ENCODE measurements around the gene RAPGEF1. TPM values are rescaled to one million over a fixed set of nuclear protein-coding genes. Genes with fewer than 3 reads are reported as not detected.

The RAPGEF1 gene
- total and polyA plus RNA-seq, 2 experiments from 2014 or later, result 9.9 to 82.8 TPM

GRCh38 chr9:131781069-131781468, 41.2 kb upstream of the RAPGEF1 start:
- Histone ChIP-seq H3K36me3 (ENCODE audit: insufficient read depth) (no peaks in the 10 kb centered on the region), H3K4me1 (ENCODE audit: insufficient read depth) (no peaks in the 10 kb centered on the region), H4K20me1 (replicated peaks; ENCODE audit: insufficient read depth) (no peaks in the 10 kb centered on the region), H3F3A (replicated peaks; ENCODE audit: low read depth) (no peaks in the 10 kb centered on the region), H3K79me2 (replicated peaks; ENCODE audit: insufficient read depth) (no peaks in the 10 kb centered on the region), H3K9me2 (ENCODE audit: insufficient read depth) (no peaks in the 10 kb centered on the region), H3K4me3 (no peak overlapping the region), H2AFZ (no peak overlapping the region), H3K27ac (ENCODE audit: low read depth) (no peak overlapping the region), H3K4me2 (no peak overlapping the region), H3K27me3 (ENCODE audit: insufficient read depth) (no peaks in the 10 kb centered on the region)
- DNase-seq (ENCODE audit: low spot score) (no peak), ATAC-seq (no peak)
- H3K27me3 Mint-ChIP-seq (ENCODE audit: insufficient read depth, low read depth, poor library complexity), result no peaks in the 10 kb centered on the region
- no peaks in the 10 kb centered on the region for H3K4me1 Mint-ChIP-seq
- H3K9me3 Mint-ChIP-seq, result peaks cover 7% of the 10 kb centered on the region
- H3K4me3 Mint-ChIP-seq, result no peak overlapping the region
- no peaks in the 10 kb centered on the region for H3K36me3 Mint-ChIP-seq (ENCODE audit: low read depth)
- TF ChIP-seq JUNB (IDR thresholded peaks at IDR 0.05; ENCODE audit: unreplicated experiment) (no peak), EZH2phosphoT487 (IDR thresholded peaks at IDR 0.05; ENCODE audit: unreplicated experiment) (no peak), EZH2 (IDR thresholded peaks at IDR 0.05; ENCODE audit: low read depth, unreplicated experiment) (no peak), POLR2AphosphoS5 (IDR thresholded peaks at IDR 0.05; ENCODE audit: low read depth) (no peak), ZNF331 (CRISPR knock-in tag; IDR thresholded peaks at IDR 0.05; ENCODE audit: low read depth) (no peak), ZNF462 (CRISPR knock-in tag; IDR thresholded peaks at IDR 0.05) (no peak), REST (IDR thresholded peaks at IDR 0.05; ENCODE audit: unreplicated experiment) (no peak), CTCF (conservative IDR thresholded peaks at IDR 0.05; ENCODE audit: low read depth in 2 of 2) (no peak), STAT1 (IDR thresholded peaks at IDR 0.05; ENCODE audit: unreplicated experiment) (no peak), CREB1 (CRISPR knock-in tag; IDR thresholded peaks at IDR 0.05; ENCODE audit: low read depth) (no peak), NANOG (IDR thresholded peaks at IDR 0.05; ENCODE audit: borderline replicate concordance) (no peak), ZNF114 (CRISPR knock-in tag; IDR thresholded peaks at IDR 0.05) (no peak), ETS1 (IDR thresholded peaks at IDR 0.05) (no peak)
- H3K27ac Mint-ChIP-seq, result no peak overlapping the region
